ENCODE measurements around the gene HCK.

The HCK gene

GRCh38 chr20:32142991-32143390 lies 90.9 kb downstream of the HCK start:
- no peak for TF ChIP-seq ZFX (IDR thresholded peaks at IDR 0.05)
- TF ChIP-seq CTCF (conservative IDR thresholded peaks at IDR 0.05): no peak

GRCh38 chr20:32144898-32145662 lies 93.0 kb downstream of the HCK start:
- H3K27ac ChIP-seq: no peak overlapping the region
- no peak for TF ChIP-seq ZFX (IDR thresholded peaks at IDR 0.05)

More at GRCh38 chr20:32142991-32143390, 90.9 kb downstream of the HCK start:
- no peak overlapping the region for H3K27ac ChIP-seq

DNA sequence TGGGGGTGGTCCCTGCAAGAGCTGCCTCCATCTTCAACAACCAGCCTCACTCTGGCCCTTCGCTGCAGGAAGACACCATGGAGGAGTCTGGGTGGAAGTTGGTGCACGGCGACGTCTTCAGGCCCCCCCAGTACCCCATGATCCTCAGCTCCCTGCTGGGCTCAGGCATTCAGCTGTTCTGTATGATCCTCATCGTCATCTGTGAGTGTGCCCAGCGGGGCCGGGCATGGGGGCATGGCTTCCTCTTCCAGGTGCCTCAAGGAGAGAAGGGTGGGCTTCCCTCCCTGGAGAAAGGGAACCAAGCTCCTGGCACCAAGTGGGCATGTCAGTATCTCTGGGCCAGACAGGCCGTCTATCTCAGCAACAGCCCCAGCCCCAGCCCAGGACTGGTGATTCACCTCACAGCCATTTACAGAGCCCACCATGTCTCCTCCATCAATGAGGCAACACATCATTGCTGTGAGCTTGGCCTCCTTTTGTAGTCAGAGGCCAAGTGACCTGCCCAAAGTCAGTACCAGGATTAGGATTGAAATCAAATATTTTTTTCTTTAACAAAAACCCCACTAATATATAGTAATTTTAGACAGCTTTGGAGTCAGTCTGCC lies 97.6 kb downstream of the HCK start:
- no peak overlapping the region for H3K27ac ChIP-seq
- TF ChIP-seq CTCF (conservative IDR thresholded peaks at IDR 0.05) (no peak), ZFX (IDR thresholded peaks at IDR 0.05) (no peak)

- no peak overlapping the region for H3K27ac ChIP-seq
- TF ChIP-seq ZFX (IDR thresholded peaks at IDR 0.05) (no peak), CTCF (conservative IDR thresholded peaks at IDR 0.05) (no peak)
These were observed 98.3 kb downstream of the HCK start for GRCh38 chr20:32150291-32150848.

All from C4-2B (cell line).